ENCODE measurements around the gene C4orf50. TPM values are rescaled to one million over a fixed set of nuclear protein-coding genes. Genes with fewer than 3 reads are reported as not detected.

The C4orf50 gene
- total and polyA plus RNA-seq, 2 of the 13 experiments (the other 11 are each of a cell fraction or from before 2014, with no cell fraction given): not detected

- Histone ChIP-seq H3K4me1 (ENCODE audit: insufficient read depth, low read length) (no peaks in the 10 kb centered on the region), H3K4me3 (replicated peaks in 1 of 3; ENCODE audit: insufficient read depth in 1 of 3, low read depth in 2 of 3, low read length in 3 of 3) (no peak overlapping the region), H3K9ac (ENCODE audit: insufficient read depth, low read depth, low read length) (no peak overlapping the region), H3K27me3 (ENCODE audit: control insufficient read depth in 1 of 2, insufficient read depth in 2 of 2, low read length in 2 of 2) (peaks cover 12 to 56% of the 10 kb centered on the region in 2 experiments; a peak in 3 of 5 replicates), H3K27ac (ENCODE audit: extremely low read length, insufficient read depth, low read length) (no peak overlapping the region), H3K36me3 (replicated peaks in 1 of 2; ENCODE audit: control insufficient read depth in 1 of 2, insufficient read depth in 2 of 2, low read length in 2 of 2) (no peaks in the 10 kb centered on the region), H3K4me2 (ENCODE audit: low read depth, low read length) (no peak overlapping the region), H2AFZ (ENCODE audit: low read length) (no peak overlapping the region), H3K9me3 (ENCODE audit: low read length) (no peaks in the 10 kb centered on the region), H4K20me1 (ENCODE audit: insufficient read depth, low read length) (no peaks in the 10 kb centered on the region), H3K79me2 (ENCODE audit: insufficient read depth, low read length) (no peaks in the 10 kb centered on the region)
- 0% methylated on average over 4 of the region's 14 CpGs for WGBS (ENCODE audit: low lambda C conversion rate)
- DNase-seq (ENCODE audit: low spot score) (no peak), ATAC-seq (no peak), FAIRE-seq (no peak)
- no peak for TF ChIP-seq SMYD3 (CRISPR knock-in tag; IDR thresholded peaks at IDR 0.05)
- no peak for TF ChIP-seq ZNF672 (CRISPR knock-in tag; IDR thresholded peaks at IDR 0.05)
- TF ChIP-seq SP2 (CRISPR knock-in tag; IDR thresholded peaks at IDR 0.05): no peak
- no peak for TF ChIP-seq SKI (IDR thresholded peaks at IDR 0.05; ENCODE audit: partially characterized antibody)
- TF ChIP-seq PITX1 (CRISPR knock-in tag; IDR thresholded peaks at IDR 0.05): no peak
- no peak for TF ChIP-seq ARID3A (IDR thresholded peaks at IDR 0.05; ENCODE audit: low read depth, low read length)
- TF ChIP-seq NR3C1 (CRISPR knock-in tag; IDR thresholded peaks at IDR 0.05): no peak
- TF ChIP-seq STAT5B (CRISPR knock-in tag; IDR thresholded peaks at IDR 0.05): no peak
- no peak for TF ChIP-seq ZNF598 (CRISPR knock-in tag; IDR thresholded peaks at IDR 0.05; ENCODE audit: borderline replicate concordance)
- TF ChIP-seq ZNF329 (CRISPR knock-in tag; IDR thresholded peaks at IDR 0.05; ENCODE audit: low read depth): no peak
- TF ChIP-seq MXD1 (CRISPR knock-in tag; IDR thresholded peaks at IDR 0.05): no peak
- no peak for TF ChIP-seq HNF4G (IDR thresholded peaks at IDR 0.05; ENCODE audit: borderline replicate concordance, low read depth, low read length)
- TF ChIP-seq HNF4G (CRISPR knock-in tag; IDR thresholded peaks at IDR 0.05; ENCODE audit: borderline replicate concordance, low read depth): no peak
- no peak for TF ChIP-seq ARID2 (CRISPR knock-in tag; IDR thresholded peaks at IDR 0.05; ENCODE audit: borderline replicate concordance)
- no peak for TF ChIP-seq ATF1 (CRISPR knock-in tag; IDR thresholded peaks at IDR 0.05)
- in situ Hi-C loops (cut with HindIII; ENCODE audit: extremely low pct_ligation_motif_present, low pct_unique_long_range_greater_than_20kb) (no loop called here), intact Hi-C loops (cut with micrococcal nuclease; ENCODE audit: unreplicated experiment) (no loop called here)
- BruUV-seq (replicated peaks): no TSS peak
- ChIA-PET CTCF (ENCODE audit: low intra/inter-chr PET ratio, low total read pairs) (no interaction called here), POLR2A (no interaction called here)
Observed at GRCh38 chr4:6046526-6047129, 28.4 kb upstream of the C4orf50 start.

Measured in HepG2 (cell line).